HG03103 (cell line): ENCODE measurements around the gene POMC.
"Not testable (repeated sequence)": the region's sequence is repeated elsewhere in the genome, so short reads cannot be mapped to it uniquely, and the experiment has no call there.

Experiments used
- ATAC-seq: cut with Tn5 transposase; IDR thresholded peaks from one replicate; pipeline ENCODE4 v1.9.1; 2021; ENCODE audit warnings: low read depth; ENCODE audit not compliant: unreplicated experiment

Gene POMC

GRCh38 chr2:25141120-25141519 lies 27.3 kb downstream of the POMC start:
- ATAC-seq, result no peak

DNA sequence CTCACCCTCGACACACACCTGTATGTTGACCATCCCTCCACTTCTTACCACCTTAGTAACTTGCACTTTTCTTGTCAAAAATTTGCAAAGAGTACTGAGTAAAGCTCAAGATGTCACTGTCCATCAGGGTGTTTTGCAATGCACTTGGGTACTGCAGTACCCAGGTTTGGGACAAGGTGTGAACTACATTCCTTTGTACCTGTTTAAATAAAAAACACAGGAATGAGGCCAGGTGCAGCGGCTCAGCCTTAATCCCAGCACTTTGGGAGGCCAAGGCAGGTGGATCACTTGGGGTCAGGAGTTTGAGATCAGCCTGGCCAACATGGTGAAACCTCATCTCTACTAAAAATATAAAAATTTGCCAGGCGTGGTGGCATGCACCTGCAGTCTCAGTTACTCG lies 27.8 kb downstream of the POMC start:
- not testable (repeated sequence) for ATAC-seq

DNA sequence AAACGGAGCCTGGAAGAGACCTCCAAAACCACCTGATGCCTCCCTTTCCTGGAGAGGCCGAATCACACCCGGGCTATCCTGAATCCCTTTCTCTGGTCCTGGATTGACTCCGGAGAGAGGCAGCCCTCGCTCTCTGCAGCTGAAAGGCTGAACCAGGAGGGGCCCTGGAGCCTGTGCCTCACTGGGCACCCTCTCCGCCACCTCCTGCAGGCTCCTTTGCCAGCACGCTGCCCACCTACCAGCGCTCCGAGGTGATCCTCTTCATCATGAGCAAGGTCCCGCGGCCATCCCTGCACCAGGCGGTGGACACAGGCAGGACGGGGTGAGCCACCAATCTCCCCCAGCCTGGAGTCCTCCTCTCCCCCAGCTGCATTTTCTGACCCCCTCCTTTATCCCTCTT lies 35.7 kb downstream of the POMC start:
- no peak for ATAC-seq

- ATAC-seq, result no peak
These were observed 36.1 kb downstream of the POMC start for GRCh38 chr2:25132299-25132635.

DNA sequence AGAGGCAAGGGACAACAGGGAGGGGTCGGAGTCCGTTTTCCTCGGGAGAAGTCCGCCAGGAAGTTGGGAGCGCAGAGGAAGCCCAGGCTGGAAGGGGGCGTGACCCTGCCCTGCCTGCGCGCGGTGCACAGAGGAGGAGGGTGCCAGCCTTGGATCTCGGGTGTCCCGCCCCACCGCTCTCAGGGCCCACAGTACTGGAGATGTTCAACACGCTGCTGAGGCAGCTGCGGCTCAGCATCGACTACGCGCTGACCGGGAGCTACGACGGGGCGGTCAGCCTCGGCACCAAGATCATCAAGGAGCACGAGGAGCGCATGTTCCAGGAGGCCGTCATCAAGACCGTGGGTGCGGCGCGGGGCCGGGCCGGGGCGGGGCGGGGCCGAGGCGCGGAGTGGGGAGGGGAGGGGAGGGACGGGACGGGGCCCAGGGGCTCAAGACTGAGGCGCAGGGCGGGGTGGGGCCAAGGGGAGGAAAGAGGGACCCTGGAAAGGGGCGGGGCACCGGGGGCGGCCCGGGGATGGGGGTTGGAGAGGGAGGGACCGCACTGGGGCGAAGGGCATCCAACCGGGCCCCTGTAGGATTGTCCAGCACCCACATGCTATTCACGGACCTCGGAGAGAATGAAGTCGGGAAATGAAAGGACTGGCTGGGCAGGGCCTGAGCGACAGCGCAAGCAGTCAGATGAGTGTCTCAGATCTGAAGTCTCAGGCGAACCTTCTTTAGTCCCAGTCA lies 36.6 kb downstream of the POMC start:
- no peak for ATAC-seq

DNA sequence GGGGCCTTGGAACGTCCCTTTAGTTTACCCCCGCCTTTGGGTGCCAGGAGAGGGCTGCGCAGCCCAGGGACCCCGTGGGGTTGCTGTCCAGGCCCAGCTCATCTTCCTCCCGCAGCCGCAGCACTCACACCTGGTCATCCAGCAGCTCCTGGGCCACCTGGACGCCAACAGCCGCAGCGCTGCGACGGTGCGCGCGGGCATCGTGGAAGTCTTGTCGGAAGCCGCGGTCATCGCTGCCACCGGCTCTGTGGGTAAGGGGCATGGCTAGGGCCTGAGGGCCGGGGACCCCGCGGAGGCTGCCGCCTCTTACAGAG lies 37.2 kb downstream of the POMC start:
- no peak for ATAC-seq

GRCh38 chr2:25129901-25130520 lies 38.4 kb downstream of the POMC start:
- ATAC-seq, result no peak

DNA sequence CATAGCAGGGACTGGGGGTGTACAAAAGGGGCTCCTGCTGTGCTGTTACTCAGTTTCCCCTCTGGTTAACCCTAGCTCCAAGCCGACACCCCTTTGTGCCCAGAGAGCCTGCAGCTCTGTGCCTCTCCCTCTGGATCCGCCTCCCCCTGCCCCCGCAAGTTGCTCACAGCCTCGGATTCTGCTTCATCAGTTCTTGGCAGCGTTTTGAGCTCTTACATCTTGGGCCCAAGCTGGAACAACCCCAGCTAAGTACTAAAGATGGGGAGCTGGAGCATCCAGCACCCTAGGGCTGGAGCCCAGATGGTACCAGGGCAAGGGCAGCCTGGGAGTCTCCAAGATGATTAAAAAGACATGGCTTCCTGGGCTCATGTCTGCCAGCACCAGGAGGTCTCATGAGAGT lies 40.7 kb downstream of the POMC start:
- no peak for ATAC-seq

- ATAC-seq, result not testable (repeated sequence)
These were observed 41.3 kb downstream of the POMC start for GRCh38 chr2:25127071-25127470.

GRCh38 chr2:25125976-25126375 lies 42.4 kb downstream of the POMC start:
- no peak for ATAC-seq

DNA sequence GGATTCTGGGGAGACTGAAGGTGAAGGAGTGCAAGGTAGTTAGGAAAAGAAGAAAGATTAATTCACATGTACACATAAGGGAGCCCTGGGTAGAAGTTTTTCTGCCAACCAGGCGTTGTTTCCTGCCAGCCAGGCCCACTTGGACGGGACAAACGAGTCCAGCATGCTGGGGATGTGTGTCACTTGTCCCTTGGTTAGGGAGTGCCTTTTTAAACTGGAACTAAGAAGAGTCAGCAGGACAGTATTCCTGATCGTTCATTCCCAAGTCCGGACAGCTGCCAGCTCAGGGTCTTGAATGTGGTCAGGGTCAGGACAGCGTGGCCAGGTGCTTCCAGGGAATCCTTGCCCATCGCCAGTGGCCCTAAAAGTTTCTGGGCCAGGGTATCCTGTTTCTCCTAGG lies 43.2 kb downstream of the POMC start:
- no peak for ATAC-seq

DNA sequence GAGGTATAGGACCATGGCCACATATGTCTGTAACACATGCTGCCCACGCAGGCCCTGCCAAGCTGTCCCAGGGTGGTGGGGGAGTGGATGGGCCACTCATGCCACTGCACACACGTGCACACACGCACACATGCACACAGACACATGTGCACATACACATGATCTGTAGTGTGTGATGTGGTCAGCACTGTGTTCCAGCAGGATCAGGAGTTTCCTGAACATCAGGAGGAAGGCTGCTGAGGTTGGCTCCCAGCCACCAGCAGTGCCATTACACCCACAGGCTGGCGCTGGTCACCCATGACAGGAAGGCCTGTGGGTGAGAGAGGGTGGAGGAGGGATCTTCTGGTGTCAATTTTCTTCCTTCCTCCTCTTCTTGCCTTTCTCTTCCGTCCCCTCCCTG lies 44.7 kb downstream of the POMC start:
- no peak for ATAC-seq

- ATAC-seq, result no peak
These were observed 46.0 kb downstream of the POMC start for GRCh38 chr2:25122367-25122766.

- ATAC-seq, result no peak
These were observed 49.1 kb downstream of the POMC start for GRCh38 chr2:25119263-25119662.

- ATAC-seq, result no peak
These were observed 51.4 kb downstream of the POMC start for GRCh38 chr2:25116956-25117355.

- no peak for ATAC-seq
These were observed 52.5 kb downstream of the POMC start for GRCh38 chr2:25115902-25116301.

- ATAC-seq, result no peak
These were observed 53.0 kb downstream of the POMC start for GRCh38 chr2:25115249-25115883.

GRCh38 chr2:25112113-25112512 lies 56.3 kb downstream of the POMC start:
- ATAC-seq, result no peak
